HCT116 (cell line): ENCODE data around the gene EXOC6B. TPM values are rescaled to one million over a fixed set of nuclear protein-coding genes. Genes with fewer than 3 reads are reported as not detected.

Source experiments
- ATAC-seq: fragments of 200-7000 bp; cut with Tn5 transposase; 2 replicates; pipeline ENCODE4 v1.9.1; 2020; ENCODE audit warnings: mild to moderate bottlenecking, moderate library complexity
- BruUV-seq: library from RNA; stranded (reverse); fragments of 400-500 nt; replicated peaks from 2 replicates; lab custom pipeline; 2021; lab: Mats Ljungman, UMichigan
- CTCF ChIA-PET: fragments of 300-600 bp; sonication (Branson Sonifier 250); formaldehyde crosslinking; loops from one replicate; lab custom pipeline; 2021; ENCODE audit warnings: antibody characterized with exemption; lab: Charles Lee
- POLR2A ChIA-PET: fragments of 300-600, 350-600 bp; sonication (Branson Sonifier 250); formaldehyde crosslinking; loops from one replicate; lab custom pipeline; 2021; ENCODE audit warnings: antibody characterized with exemption; lab: Charles Lee
- RAD21 ChIA-PET, 2 experiments: fragments of 300-600 bp; sonication (Branson Sonifier 250); formaldehyde crosslinking; loops; one replicate each; lab custom pipeline; 2023; ENCODE audit warnings: low total read pairs in 2 of 2; ENCODE audit not compliant: uncharacterized antibody in 2 of 2, unreplicated experiment in 2 of 2, low non-redundant PET in 1 of 2; lab: Charles Lee
- DNase-seq: peaks from one replicate; pipeline ENCODE4 v3.0.0-alpha.2; 2010; ENCODE audit warnings: low read depth, low spot score
- H2AFZ ChIP-seq: fragments of 200-600 bp; shearing (Covaris generic), sonication (generic); 2 replicates; pipeline ENCODE4 v1.6.1; 2017; ENCODE audit warnings: low read depth, mixed run types, mixed read lengths, antibody characterized with exemption, low read length; ENCODE audit not compliant: poor library complexity, severe bottlenecking
- H3K27ac ChIP-seq: 2 replicates; pipeline ENCODE4 v1.5.1; 2012; ENCODE audit warnings: low read depth, low read length
- H3K27me3 ChIP-seq: fragments of 200-600 bp; sonication (generic); 2 replicates; pipeline ENCODE4 v1.6.1; 2016; ENCODE audit warnings: mixed run types, low read length, mixed read lengths; ENCODE audit not compliant: insufficient read depth
- H3K36me3 ChIP-seq, 2 experiments: fragments of 200-500 bp in 1 of 2; fragments of 200-600 bp in 1 of 2; sonication (Bioruptor generic) in 1 of 2; sonication (generic) in 1 of 2; 2 replicates each; pipeline versions ENCODE4 v1.5.1 to v1.6.1; 2014 to 2016; ENCODE audit warnings: low read length in 2 of 2, inconsistent platforms in 1 of 2, mixed read lengths in 1 of 2, mixed run types in 1 of 2; ENCODE audit not compliant: insufficient read depth in 2 of 2, control insufficient read depth in 1 of 2
- H3K4me1 ChIP-seq, 2 experiments: fragments of 200-600 bp in 1 of 2; sonication (generic) in 1 of 2; 2 replicates each; pipeline versions ENCODE4 v1.5.1 to v1.6.1; 2012 to 2017; ENCODE audit warnings: low read length in 2 of 2, inconsistent platforms in 1 of 2, mild to moderate bottlenecking in 1 of 2, mixed read lengths in 1 of 2, mixed run types in 1 of 2, moderate library complexity in 1 of 2; ENCODE audit not compliant: insufficient read depth in 2 of 2, control insufficient read depth in 1 of 2
- H3K4me2 ChIP-seq: fragments of 200-600 bp; sonication (generic); 2 replicates; pipeline ENCODE4 v1.6.1; 2017; ENCODE audit warnings: mixed run types, low read length, mixed read lengths
- H3K4me3 ChIP-seq, 2 experiments: fragments of 200-600 bp in 1 of 2; sonication (generic) in 1 of 2; replicated peaks in 1 of 2; 2 replicates each; pipeline ENCODE4 v1.5.1; 2011 to 2016; ENCODE audit warnings: low read length in 2 of 2, control low read depth in 1 of 2, low read depth in 1 of 2, mild to moderate bottlenecking in 1 of 2, mixed read lengths in 1 of 2, mixed run types in 1 of 2
- H3K79me2 ChIP-seq: fragments of 200-600 bp; sonication (generic); 2 replicates; pipeline ENCODE4 v1.6.1; 2017; ENCODE audit warnings: mild to moderate bottlenecking, mixed run types, low read length, moderate library complexity, mixed read lengths; ENCODE audit not compliant: insufficient read depth
- H3K9ac ChIP-seq: fragments of 200-600 bp; sonication (generic); 2 replicates; pipeline ENCODE4 v1.6.1; 2016; ENCODE audit warnings: low read length, mixed read lengths
- H3K9me2 ChIP-seq: fragments of 200-600 bp; sonication (generic), shearing (Covaris generic); 2 replicates; pipeline ENCODE4 v1.6.1; 2017; ENCODE audit warnings: mixed run types, mild to moderate bottlenecking, moderate library complexity; ENCODE audit not compliant: insufficient read depth
- H3K9me3 ChIP-seq, 2 experiments: fragments of 200-500 bp in 1 of 2; fragments of 200-600 bp in 1 of 2; sonication (Bioruptor generic) in 1 of 2; sonication (generic) in 1 of 2; 2 replicates each; pipeline ENCODE4 v1.6.1; 2014 to 2017; ENCODE audit warnings: low read length in 2 of 2, mixed read lengths in 2 of 2, inconsistent platforms in 1 of 2, low read depth in 1 of 2, mild to moderate bottlenecking in 1 of 2, mixed run types in 1 of 2, moderate library complexity in 1 of 2; ENCODE audit not compliant: control insufficient read depth in 1 of 2, insufficient read depth in 1 of 2
- H4K20me1 ChIP-seq: fragments of 200-600 bp; sonication (generic), shearing (Covaris generic); 2 replicates; pipeline ENCODE4 v1.6.1; 2017; ENCODE audit warnings: mixed run types, mild to moderate bottlenecking, moderate library complexity; ENCODE audit not compliant: insufficient read depth
- CEBPB ChIP-seq: IDR thresholded peaks from 2 replicates; pipeline ENCODE4 v1.6.1; 2012; ENCODE audit warnings: low read depth
- EGR1 ChIP-seq: IDR thresholded peaks from 2 replicates; pipeline ENCODE4 v1.6.1; 2012; ENCODE audit warnings: low read depth
- ELF1 ChIP-seq: IDR thresholded peaks from 2 replicates; pipeline ENCODE4 v1.6.1; 2012; ENCODE audit warnings: low read depth, borderline replicate concordance
- EZH2 ChIP-seq: fragments of 200-600 bp; sonication (generic); IDR thresholded peaks from 2 replicates; pipeline ENCODE4 v1.6.1; 2017; ENCODE audit warnings: antibody characterized with exemption, mixed run types
- EZH2phosphoT487 ChIP-seq: fragments of 200-600 bp; IDR thresholded peaks from 2 replicates; pipeline ENCODE4 v1.6.1; 2018; ENCODE audit warnings: antibody characterized with exemption, borderline replicate concordance
- FOSL1 ChIP-seq: IDR thresholded peaks from 2 replicates; pipeline ENCODE4 v1.6.1; 2012; ENCODE audit warnings: low read depth
- JUND ChIP-seq: IDR thresholded peaks from 2 replicates; pipeline ENCODE4 v1.6.1; 2012
- POLR2AphosphoS5 ChIP-seq: IDR thresholded peaks from 2 replicates; pipeline ENCODE4 v1.6.1; 2011; ENCODE audit warnings: mild to moderate bottlenecking, low read depth, low read length, moderate library complexity
- RAD21 ChIP-seq: IDR thresholded peaks from 2 replicates; pipeline ENCODE4 v1.6.1; 2012; ENCODE audit warnings: low read depth, mild to moderate bottlenecking
- SP1 ChIP-seq: IDR thresholded peaks from 2 replicates; pipeline ENCODE4 v1.6.1; 2012; ENCODE audit warnings: low read depth
- SRF ChIP-seq: IDR thresholded peaks from 2 replicates; pipeline ENCODE4 v1.6.1; 2012; ENCODE audit warnings: low read depth
- TCF7L2 ChIP-seq: IDR thresholded peaks from 2 replicates; pipeline ENCODE4 v1.7.0; 2011; ENCODE audit warnings: borderline replicate concordance, inconsistent platforms; ENCODE audit not compliant: insufficient read depth, insufficient read length; ENCODE audit errors: extremely low read depth
- YY1 ChIP-seq: IDR thresholded peaks from 2 replicates; pipeline ENCODE4 v1.6.1; 2011; ENCODE audit warnings: low read length, low read depth, moderate library complexity, mild to moderate bottlenecking; ENCODE audit not compliant: insufficient replicate concordance; ENCODE audit errors: extremely low read depth
- ZFX ChIP-seq: fragments of 450-650 bp; IDR thresholded peaks from 2 replicates; pipeline ENCODE4 v1.6.1; 2017
- ZNF274 ChIP-seq: fragments of 200-500 bp; sonication (Bioruptor generic); IDR thresholded peaks from 2 replicates; pipeline ENCODE4 v1.6.1; 2014; ENCODE audit warnings: mild to moderate bottlenecking, low read depth, low read length, inconsistent platforms
- intact Hi-C: fragments of 100-400 bp; cut with micrococcal nuclease; formaldehyde crosslinking; loops from 2 replicates; pipeline ENCODE4 v1.10.0; 2022
- total RNA-seq: library from RNA; stranded (reverse); gene quantifications from one replicate; pipeline ENCODE4 v1.2.1, GENCODE V29; 2021; ENCODE audit not compliant: unreplicated experiment
- TF ChIP-seq, protein P1 (sequence below), 3 experiments: fragments of 200-600 bp in 1 of 3; sonication (generic) in 1 of 3; IDR thresholded peaks in 2 of 3; conservative IDR thresholded peaks in 1 of 3; 2 replicates each; pipeline ENCODE4 v1.5.1; 2012 to 2017; ENCODE audit warnings: low read depth in 2 of 3, low read length in 2 of 3, antibody characterized with exemption in 1 of 3, borderline replicate concordance in 1 of 3, control low read depth in 1 of 3, mild to moderate bottlenecking in 1 of 3, mixed read lengths in 1 of 3, mixed run types in 1 of 3, moderate library complexity in 1 of 3; ENCODE audit not compliant: insufficient read depth in 1 of 3
- TF ChIP-seq, protein P2 (sequence below): IDR thresholded peaks from 2 replicates; pipeline ENCODE4 v1.6.1; 2012
- TF ChIP-seq, protein P3 (sequence below): IDR thresholded peaks from 2 replicates; pipeline ENCODE4 v1.6.1; 2012
- TF ChIP-seq, protein P4 (sequence below): IDR thresholded peaks from 2 replicates; pipeline ENCODE4 v1.6.1; 2012; ENCODE audit warnings: low read depth

EXOC6B gene
- total RNA-seq, 1 experiment from 2014 or later, result 25.4 TPM

DNA sequence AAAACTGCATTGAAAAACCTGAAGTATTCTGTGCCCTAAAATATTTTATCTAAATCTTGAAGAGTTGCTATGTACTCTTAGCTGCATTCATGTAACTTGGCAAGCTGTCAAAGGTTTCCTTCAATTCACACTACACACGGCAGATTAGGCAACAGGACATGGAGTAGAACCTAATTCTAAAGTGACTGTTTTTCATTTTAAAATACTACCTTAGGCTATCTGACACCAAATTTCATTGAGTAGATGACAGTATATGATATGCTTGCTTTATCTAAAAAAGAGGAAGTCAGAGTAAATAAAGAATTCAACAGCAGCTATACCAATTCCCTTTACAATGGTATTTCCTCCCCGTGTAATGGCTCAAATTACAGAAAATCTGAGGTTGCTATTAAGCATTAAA, 45.4 kb downstream of the EXOC6B start:
- H3K36me3 ChIP-seq, result no peaks in the 10 kb centered on the region
- intact Hi-C loops, result no loop called here
- RAD21 ChIA-PET, result no interaction called here
- BruUV-seq, result no TSS peak
- CTCF ChIA-PET, result interaction anchor here (0.9 to 1.3 kb wide), 2 partner anchors 82 to 397 kb away, joined by 3 read pairs; no protein-coding TSS in a partner anchor
- no peaks in the 10 kb centered on the region for H4K20me1 ChIP-seq
- H3K79me2 ChIP-seq, result no peaks in the 10 kb centered on the region
- H3K4me3 ChIP-seq, result no peak overlapping the region
- POLR2A ChIA-PET, result no interaction called here
- no peak overlapping the region for H3K4me2 ChIP-seq
- H3K27me3 ChIP-seq, result no peaks in the 10 kb centered on the region
- TF ChIP-seq, protein P1, sequence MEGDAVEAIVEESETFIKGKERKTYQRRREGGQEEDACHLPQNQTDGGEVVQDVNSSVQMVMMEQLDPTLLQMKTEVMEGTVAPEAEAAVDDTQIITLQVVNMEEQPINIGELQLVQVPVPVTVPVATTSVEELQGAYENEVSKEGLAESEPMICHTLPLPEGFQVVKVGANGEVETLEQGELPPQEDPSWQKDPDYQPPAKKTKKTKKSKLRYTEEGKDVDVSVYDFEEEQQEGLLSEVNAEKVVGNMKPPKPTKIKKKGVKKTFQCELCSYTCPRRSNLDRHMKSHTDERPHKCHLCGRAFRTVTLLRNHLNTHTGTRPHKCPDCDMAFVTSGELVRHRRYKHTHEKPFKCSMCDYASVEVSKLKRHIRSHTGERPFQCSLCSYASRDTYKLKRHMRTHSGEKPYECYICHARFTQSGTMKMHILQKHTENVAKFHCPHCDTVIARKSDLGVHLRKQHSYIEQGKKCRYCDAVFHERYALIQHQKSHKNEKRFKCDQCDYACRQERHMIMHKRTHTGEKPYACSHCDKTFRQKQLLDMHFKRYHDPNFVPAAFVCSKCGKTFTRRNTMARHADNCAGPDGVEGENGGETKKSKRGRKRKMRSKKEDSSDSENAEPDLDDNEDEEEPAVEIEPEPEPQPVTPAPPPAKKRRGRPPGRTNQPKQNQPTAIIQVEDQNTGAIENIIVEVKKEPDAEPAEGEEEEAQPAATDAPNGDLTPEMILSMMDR (IDR thresholded peaks at IDR 0.05 in 2 of 3, conservative IDR thresholded peaks at IDR 0.05 in 1 of 3; ENCODE audit: borderline replicate concordance in 1 of 3, insufficient read depth in 1 of 3, low read depth in 2 of 3, low read length in 2 of 3), result no peak
- TF ChIP-seq EZH2, result no peak
- TF ChIP-seq YY1, result no peak
- TF ChIP-seq TCF7L2, result no peak
- TF ChIP-seq, protein P2, sequence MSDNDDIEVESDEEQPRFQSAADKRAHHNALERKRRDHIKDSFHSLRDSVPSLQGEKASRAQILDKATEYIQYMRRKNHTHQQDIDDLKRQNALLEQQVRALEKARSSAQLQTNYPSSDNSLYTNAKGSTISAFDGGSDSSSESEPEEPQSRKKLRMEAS, result no peak
- TF ChIP-seq ZFX, result no peak
- TF ChIP-seq POLR2AphosphoS5, result no peak
- TF ChIP-seq CEBPB, result no peak
- no peak for TF ChIP-seq RAD21
- TF ChIP-seq SRF, result no peak
- no peak for TF ChIP-seq ZNF274
- no peak for TF ChIP-seq JUND
- no peak for TF ChIP-seq SP1
- TF ChIP-seq FOSL1, result no peak
- no peak for TF ChIP-seq EZH2phosphoT487
- TF ChIP-seq, protein P3, sequence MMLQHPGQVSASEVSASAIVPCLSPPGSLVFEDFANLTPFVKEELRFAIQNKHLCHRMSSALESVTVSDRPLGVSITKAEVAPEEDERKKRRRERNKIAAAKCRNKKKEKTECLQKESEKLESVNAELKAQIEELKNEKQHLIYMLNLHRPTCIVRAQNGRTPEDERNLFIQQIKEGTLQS, result no peak
- no peak for TF ChIP-seq EGR1
- TF ChIP-seq, protein P4, sequence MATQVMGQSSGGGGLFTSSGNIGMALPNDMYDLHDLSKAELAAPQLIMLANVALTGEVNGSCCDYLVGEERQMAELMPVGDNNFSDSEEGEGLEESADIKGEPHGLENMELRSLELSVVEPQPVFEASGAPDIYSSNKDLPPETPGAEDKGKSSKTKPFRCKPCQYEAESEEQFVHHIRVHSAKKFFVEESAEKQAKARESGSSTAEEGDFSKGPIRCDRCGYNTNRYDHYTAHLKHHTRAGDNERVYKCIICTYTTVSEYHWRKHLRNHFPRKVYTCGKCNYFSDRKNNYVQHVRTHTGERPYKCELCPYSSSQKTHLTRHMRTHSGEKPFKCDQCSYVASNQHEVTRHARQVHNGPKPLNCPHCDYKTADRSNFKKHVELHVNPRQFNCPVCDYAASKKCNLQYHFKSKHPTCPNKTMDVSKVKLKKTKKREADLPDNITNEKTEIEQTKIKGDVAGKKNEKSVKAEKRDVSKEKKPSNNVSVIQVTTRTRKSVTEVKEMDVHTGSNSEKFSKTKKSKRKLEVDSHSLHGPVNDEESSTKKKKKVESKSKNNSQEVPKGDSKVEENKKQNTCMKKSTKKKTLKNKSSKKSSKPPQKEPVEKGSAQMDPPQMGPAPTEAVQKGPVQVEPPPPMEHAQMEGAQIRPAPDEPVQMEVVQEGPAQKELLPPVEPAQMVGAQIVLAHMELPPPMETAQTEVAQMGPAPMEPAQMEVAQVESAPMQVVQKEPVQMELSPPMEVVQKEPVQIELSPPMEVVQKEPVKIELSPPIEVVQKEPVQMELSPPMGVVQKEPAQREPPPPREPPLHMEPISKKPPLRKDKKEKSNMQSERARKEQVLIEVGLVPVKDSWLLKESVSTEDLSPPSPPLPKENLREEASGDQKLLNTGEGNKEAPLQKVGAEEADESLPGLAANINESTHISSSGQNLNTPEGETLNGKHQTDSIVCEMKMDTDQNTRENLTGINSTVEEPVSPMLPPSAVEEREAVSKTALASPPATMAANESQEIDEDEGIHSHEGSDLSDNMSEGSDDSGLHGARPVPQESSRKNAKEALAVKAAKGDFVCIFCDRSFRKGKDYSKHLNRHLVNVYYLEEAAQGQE, result no peak
- TF ChIP-seq ELF1, result no peak
- no peaks in the 10 kb centered on the region for H3K9me2 ChIP-seq
- H3K9ac ChIP-seq, result no peak overlapping the region
- no peak overlapping the region for H2AFZ ChIP-seq
- peaks cover 0 to 4% of the 10 kb centered on the region in 2 experiments; a peak in 1 of 4 replicates for H3K4me1 ChIP-seq
- H3K9me3 ChIP-seq, result no peaks in the 10 kb centered on the region; a peak in 1 of 4 replicates
- DNase-seq (no peak), ATAC-seq (no peak)
- no peak overlapping the region for H3K27ac ChIP-seq
